Retinal pigment epithelial cell (primary cell): Measurements from ENCODE around the gene MYH11.
A peak's percentile ranks its signal among the peaks of the same experiment; 100 is the strongest.

Experiments
- DNase-seq: peaks from one replicate; pipeline ENCODE4 v3.0.0-alpha.2; 2010; ENCODE audit warnings: low read depth
- H3K4me3 ChIP-seq: 2 replicates; pipeline ENCODE4 v1.5.1; 2011; ENCODE audit warnings: mild to moderate bottlenecking, low read length, control low read depth, moderate library complexity
- TF ChIP-seq, protein P1 (sequence below): conservative IDR thresholded peaks from 2 replicates; pipeline ENCODE4 v1.5.1; 2011; ENCODE audit warnings: low read depth, low read length, control low read depth, inconsistent platforms

Gene MYH11

DNA sequence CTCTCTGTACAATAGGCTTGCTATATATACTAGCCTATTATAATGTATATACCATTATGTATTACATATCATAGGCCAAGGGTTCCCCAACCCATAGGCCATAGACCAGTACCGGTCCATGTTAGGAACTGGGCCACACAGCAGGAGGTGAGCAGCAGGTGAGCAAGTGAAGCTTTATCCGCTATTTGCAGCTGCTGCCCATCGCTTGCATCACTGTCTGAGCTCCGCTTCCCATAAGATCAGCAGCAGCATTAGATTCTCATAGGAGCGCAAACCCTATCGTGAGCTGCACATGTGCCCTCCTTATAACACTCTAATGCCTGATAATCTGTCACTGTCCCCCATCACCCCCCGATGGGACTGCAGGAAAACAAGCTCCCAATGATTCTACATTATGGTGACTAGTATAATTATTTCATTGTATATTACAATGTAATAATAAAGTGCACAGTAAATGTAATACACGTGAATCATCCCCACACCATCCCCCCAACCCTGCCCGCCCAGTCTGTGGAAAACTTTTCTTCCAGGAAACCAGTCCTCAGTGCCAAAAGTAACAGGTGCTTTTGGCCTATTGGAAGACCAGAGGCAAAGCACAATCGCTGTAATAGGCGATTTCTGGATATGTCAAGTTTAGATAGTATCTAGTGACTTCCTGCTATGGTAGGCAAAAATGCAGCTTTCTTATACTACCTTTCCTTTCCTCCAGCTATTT lies 84.1 kb downstream of the MYH11 start:
- TF ChIP-seq, protein P1, sequence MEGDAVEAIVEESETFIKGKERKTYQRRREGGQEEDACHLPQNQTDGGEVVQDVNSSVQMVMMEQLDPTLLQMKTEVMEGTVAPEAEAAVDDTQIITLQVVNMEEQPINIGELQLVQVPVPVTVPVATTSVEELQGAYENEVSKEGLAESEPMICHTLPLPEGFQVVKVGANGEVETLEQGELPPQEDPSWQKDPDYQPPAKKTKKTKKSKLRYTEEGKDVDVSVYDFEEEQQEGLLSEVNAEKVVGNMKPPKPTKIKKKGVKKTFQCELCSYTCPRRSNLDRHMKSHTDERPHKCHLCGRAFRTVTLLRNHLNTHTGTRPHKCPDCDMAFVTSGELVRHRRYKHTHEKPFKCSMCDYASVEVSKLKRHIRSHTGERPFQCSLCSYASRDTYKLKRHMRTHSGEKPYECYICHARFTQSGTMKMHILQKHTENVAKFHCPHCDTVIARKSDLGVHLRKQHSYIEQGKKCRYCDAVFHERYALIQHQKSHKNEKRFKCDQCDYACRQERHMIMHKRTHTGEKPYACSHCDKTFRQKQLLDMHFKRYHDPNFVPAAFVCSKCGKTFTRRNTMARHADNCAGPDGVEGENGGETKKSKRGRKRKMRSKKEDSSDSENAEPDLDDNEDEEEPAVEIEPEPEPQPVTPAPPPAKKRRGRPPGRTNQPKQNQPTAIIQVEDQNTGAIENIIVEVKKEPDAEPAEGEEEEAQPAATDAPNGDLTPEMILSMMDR = no peak
- H3K4me3 ChIP-seq = no peak overlapping the region
- peak; percentile 10 for DNase-seq

DNA sequence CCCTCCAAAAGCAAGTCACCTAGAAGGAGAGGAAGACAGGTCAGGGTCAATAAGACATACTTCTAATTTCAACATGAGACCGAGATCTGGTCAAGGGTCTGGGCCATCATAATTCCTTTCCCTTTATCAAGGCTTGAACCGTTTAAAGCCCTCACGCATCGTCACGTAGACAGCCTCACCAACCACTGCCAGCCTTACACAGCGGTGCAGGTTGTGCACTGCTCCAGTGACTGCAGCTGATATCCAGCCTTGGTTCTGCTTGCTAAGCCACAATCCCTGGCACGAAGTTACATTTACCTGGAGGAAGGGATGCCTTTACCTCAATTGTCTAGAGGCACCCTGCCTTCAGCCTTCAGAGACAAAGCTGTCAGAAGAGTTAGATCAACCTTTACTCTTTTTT lies 85.1 kb downstream of the MYH11 start:
- no peak for DNase-seq
- TF ChIP-seq, protein P1 = no peak
- no peak overlapping the region for H3K4me3 ChIP-seq

DNA sequence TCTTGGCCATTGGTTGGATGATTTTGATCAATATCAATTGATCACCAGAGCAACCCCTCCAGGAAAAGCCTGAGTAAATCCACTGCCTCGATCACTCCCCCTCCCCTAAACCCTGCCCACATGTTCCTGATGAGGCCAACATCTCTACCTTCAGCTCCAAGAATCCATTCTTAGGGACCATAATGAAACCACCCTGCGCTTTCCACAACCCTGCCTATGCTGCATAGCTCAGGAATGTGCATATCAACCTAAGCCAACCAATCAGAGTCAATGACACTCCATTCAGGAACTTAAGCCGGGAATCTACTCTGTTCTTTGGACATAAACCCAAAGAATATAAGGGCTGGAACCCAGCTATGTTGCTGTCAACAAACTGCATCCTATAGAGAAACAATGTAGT lies 86.3 kb downstream of the MYH11 start:
- H3K4me3 ChIP-seq = no peak overlapping the region
- TF ChIP-seq, protein P1 = no peak
- DNase-seq = peak; percentile 69

DNA sequence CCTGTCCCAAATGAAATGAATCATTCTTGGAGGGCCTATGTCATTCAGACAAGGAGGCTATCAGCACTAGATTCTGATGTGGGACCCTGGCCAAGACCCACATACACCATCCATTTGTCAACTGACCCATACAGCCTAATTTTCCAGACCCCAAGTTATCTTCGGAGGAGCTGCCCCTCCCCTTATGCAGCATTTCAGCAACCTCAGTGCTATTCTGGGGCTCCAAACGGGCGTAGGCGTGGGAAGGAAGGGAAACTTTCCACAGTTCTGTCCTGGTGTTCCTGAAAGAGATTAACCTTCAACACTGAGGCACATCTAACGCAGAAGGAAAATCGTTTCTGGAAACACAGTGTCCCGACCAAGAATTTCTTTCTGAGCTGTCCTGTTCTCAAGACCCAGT lies 86.7 kb downstream of the MYH11 start:
- TF ChIP-seq, protein P1 = no peak
- no peak overlapping the region for H3K4me3 ChIP-seq
- peak; percentile 69 for DNase-seq

DNA sequence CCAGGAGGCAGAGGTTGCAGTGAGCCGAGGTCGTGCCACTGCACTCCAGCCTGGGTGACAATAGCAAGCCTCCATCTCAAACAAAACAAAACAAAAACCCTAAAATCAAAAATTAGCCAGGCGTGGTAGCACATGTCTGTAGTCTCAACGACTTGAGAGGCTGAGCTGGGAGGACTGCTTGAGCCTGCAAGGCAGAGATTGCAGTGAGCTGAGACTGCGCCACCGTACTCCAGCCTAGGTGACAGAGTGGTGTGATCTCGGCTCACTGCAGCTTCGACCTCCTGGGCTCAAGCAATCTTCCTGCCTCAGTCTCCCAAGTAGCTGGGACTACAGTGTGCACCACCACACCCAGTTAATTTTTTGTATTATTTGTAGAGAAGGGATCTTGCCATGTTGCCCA lies 87.6 kb downstream of the MYH11 start:
- no peak overlapping the region for H3K4me3 ChIP-seq
- no peak for DNase-seq
- TF ChIP-seq, protein P1 = no peak

DNA sequence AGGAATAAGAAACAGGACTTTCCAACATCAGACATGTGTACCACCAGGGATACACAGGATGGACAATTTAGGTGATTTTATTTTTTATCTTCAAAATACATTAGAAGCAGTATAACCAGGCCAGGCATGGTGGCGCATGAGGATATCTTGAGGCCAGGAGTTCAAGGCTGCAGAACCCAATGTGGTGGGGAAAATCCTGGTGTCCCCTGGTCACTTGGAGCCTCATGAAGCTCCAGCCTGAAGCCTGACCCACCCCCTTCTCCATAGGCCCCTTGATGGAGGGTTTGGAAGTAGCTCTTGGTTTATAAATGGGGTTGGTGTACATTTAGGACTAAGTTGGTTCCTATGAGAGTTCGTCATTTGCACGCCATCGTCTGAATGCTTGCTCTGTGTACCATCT lies 88.6 kb downstream of the MYH11 start:
- no peak overlapping the region for H3K4me3 ChIP-seq
- no peak for DNase-seq
- TF ChIP-seq, protein P1 = no peak

DNA sequence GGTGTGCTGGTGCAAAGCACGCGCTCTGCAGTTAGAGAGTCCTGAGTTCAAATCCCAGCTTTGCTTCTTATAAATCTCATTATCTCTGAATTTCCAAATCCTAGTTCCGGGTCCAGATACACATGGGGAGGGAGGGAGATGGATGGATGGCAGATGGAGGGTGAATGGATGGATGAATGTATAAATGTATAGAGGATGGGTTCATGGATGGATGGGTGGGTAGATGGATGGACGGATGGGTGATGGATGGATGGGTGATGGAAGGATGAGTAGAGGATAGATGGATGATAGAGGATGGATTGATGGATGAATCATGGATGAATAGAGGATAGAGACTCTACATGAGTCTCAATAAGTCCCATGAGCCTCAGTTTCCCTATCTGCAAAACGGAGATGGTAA lies 89.9 kb downstream of the MYH11 start:
- no peak for DNase-seq
- TF ChIP-seq, protein P1 = no peak
- H3K4me3 ChIP-seq = no peak overlapping the region
